GM12874 (cell line): ENCODE results near the gene SRSF5.

Experiments
- CTCF ChIP-seq: IDR thresholded peaks from 2 replicates; pipeline ENCODE4 v1.5.1; 2011; ENCODE audit warnings: low read depth, mild to moderate bottlenecking, control low read depth, low read length, moderate library complexity; ENCODE audit not compliant: insufficient read depth

SRSF5 gene

GRCh38 chr14:69750495-69750894, 16.4 kb upstream of the SRSF5 start:
- no peak for TF ChIP-seq CTCF

- TF ChIP-seq CTCF = no peak
These were observed 14.2 kb upstream of the SRSF5 start for GRCh38 chr14:69752773-69753172.

- no peak for TF ChIP-seq CTCF
These were observed 13.1 kb upstream of the SRSF5 start for GRCh38 chr14:69753860-69754259.

GRCh38 chr14:69754487-69754886, 12.5 kb upstream of the SRSF5 start:
- no peak for TF ChIP-seq CTCF

GRCh38 chr14:69755296-69755695, 11.6 kb upstream of the SRSF5 start:
- TF ChIP-seq CTCF = no peak

- TF ChIP-seq CTCF = no peak
These were observed 11.2 kb upstream of the SRSF5 start for GRCh38 chr14:69755784-69756183.

- TF ChIP-seq CTCF = no peak
These were observed 10.6 kb upstream of the SRSF5 start for GRCh38 chr14:69756298-69756697.

- TF ChIP-seq CTCF = no peak
These were observed 6.1 kb upstream of the SRSF5 start for GRCh38 chr14:69760810-69761209.
